Right lobe of liver (tissue), 6 donors: ENCODE measurements around the gene TMEM175. TPM values are rescaled to one million over a fixed set of nuclear protein-coding genes. Genes with fewer than 3 reads are reported as not detected.
A peak's percentile ranks its signal among the peaks of the same experiment; 100 is the strongest.

Experiments
- ATAC-seq, 4 donors: fragments of 200-7000 bp; cut with Tn5 transposase; one replicate each; pipeline ENCODE4 v1.9.1; 2020; ENCODE audit warnings: mild to moderate bottlenecking in 4 of 4, moderate library complexity in 4 of 4
- DNase-seq, 3 donors: peaks; one replicate each; pipeline ENCODE4 v3.0.0-alpha.2; 2020
- H3K27ac ChIP-seq, 3 donors: fragments of 200-600 bp; one replicate each; pipeline ENCODE4 v1.8.0; 2022
- H3K27me3 ChIP-seq, 2 donors: fragments of 200-600 bp; one replicate each; pipeline ENCODE4 v1.8.0; 2022
- H3K36me3 ChIP-seq, 4 donors: fragments of 200-600 bp; sonication (generic) in 1 of 4; one replicate each; pipeline versions ENCODE4 v1.5.1 to v1.8.0; 2017 to 2022; ENCODE audit warnings: control low read depth in 1 of 4
- H3K4me1 ChIP-seq, 4 donors: fragments of 200-600 bp; sonication (generic) in 1 of 4; one replicate each; pipeline versions ENCODE4 v1.5.1 to v1.8.0; 2017 to 2022; ENCODE audit warnings: control low read depth in 1 of 4
- H3K4me3 ChIP-seq, 3 donors: fragments of 200-600 bp; one replicate each; pipeline ENCODE4 v1.8.0; 2022
- H3K9me3 ChIP-seq, 4 donors: fragments of 200-600 bp; sonication (generic) in 1 of 4; one replicate each; pipeline versions ENCODE4 v1.5.1 to v1.8.0; 2017 to 2022; ENCODE audit warnings: control low read depth in 1 of 4
- POLR2A ChIP-seq: fragments of 450-650 bp; IDR thresholded peaks from one replicate; pipeline ENCODE4 v1.6.1; 2017; ENCODE audit warnings: antibody characterized with exemption, mild to moderate bottlenecking
- WGBS: methylation state at CpG from one replicate; pipeline ENCODE4 v1.1.6; 2018; ENCODE audit warnings: low coverage, low lambda C conversion rate; ENCODE audit not compliant: insufficient coverage; ENCODE audit errors: missing lambda C conversion rate; 5-methylcytosine and 5-hydroxymethylcytosine counted together
- intact Hi-C, 2 donors: fragments of 100-400 bp; cut with DNase I; formaldehyde crosslinking; loops; one replicate each; pipeline versions ENCODE4 v1.11.2 to v1.14.1; 2022
- total RNA-seq, 6 experiments: library from RNA; depleted of rRNA in 2 of 6; stranded (reverse); fragments of >200 nt in 2 of 6; fragmentation: NEBNext Ultra II Directional in 3 of 6; extraction: Animal tissue kit (Norgen Biotek cat#: 25700) in 3 of 6; gene quantifications; one replicate each; pipeline versions ENCODE4 v1.1.0 to v1.2.4, GENCODE V29; 2016 to 2023
- TF ChIP-seq, protein P1 (sequence below), 4 donors: fragments of 200-600 bp in 3 of 4; fragments of 450-650 bp in 1 of 4; IDR thresholded peaks; one replicate each; pipeline versions ENCODE4 v1.5.1 to v1.8.0; 2016 to 2022; ENCODE audit warnings: antibody characterized with exemption in 4 of 4, mild to moderate bottlenecking in 2 of 4
- donor health status: DM: no; HTN: yes; CAD: no.
- donor health status: DM: no; HTN: no; CAD: no.
- donor health status: DM: no; HTN: no; CAD: no.
- donor health status: DM: no; HTN: yes; CAD: no.
- donor health status: DM: no; HTN: yes; CAD: no.

The TMEM175 gene
- total RNA-seq, 6 experiments from 2014 or later = 22.0 to 31.8 (median 23.6) TPM

DNA sequence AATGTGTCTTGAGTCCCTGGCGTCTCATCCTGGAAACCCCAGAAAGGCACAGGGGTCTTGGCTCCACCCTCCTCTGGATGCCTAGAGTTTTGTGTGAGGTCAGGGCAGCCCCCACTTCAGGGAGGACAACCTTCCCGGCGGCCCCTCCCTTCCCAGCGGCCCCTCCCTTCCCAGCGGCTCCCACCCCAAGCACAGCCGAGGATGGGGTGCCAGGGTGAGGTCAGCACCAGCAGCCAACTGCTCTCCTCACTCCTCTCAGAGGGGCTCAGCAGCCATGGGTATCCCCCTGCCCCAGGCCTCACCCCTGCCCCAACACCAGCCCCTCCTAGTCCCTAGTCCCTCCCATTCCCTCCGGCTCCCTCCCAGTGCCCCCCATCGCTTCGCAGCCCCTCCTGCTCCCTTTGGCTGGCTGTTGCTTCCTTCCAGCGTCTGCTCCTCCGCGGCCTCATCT, 23.7 kb downstream of the TMEM175 start:
- H3K27ac ChIP-seq = no peak overlapping the region
- H3K4me3 ChIP-seq = no peak overlapping the region
- 94% methylated on average over 7 of the region's 12 CpGs for WGBS
- ATAC-seq = no peak
- H3K9me3 ChIP-seq = no peaks in the 10 kb centered on the region
- DNase-seq = no peak
- no peaks in the 10 kb centered on the region for H3K4me1 ChIP-seq
- TF ChIP-seq POLR2A = no peak
- H3K36me3 ChIP-seq = peaks cover 0 to 4% (median 0%) of the 10 kb centered on the region in 4 donors
- intact Hi-C loops = no loop called here
- no peaks in the 10 kb centered on the region for H3K27me3 ChIP-seq

DNA sequence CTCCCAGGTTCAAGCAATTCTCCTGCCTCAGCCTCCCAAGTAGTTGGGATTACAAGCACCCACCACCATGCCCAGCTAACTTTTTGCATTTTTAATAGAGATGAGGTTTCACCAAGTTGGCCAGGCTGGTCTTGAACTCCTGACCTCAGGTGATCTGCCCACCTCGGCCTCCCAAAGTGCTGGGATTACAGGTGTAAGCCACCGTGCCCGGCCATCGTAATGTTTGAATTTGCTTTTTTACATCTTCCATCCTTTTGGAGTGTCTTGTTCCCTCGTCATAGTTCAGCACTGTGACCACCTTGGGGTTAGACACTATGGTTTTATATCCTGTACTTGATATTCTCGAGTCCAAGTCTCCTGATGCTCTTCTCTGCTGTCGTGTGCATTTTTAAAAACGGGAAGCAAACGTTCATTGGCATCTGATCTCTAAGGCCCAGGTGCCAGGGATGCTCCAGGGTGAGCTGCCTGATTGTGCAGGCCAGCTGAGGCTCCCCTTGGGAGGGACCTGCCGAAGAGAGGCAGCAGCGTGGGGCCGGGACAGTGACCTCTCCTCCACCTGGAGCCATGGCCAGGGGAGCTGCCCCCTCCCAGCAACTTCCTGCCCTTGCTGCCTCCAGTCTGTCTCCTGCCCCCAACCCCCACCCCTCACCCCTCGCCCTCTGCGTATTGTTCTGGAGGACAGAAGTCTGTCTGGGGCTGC, 24.4 kb downstream of the TMEM175 start:
- 77% methylated on average over 11 of the region's 14 CpGs for WGBS
- no peaks in the 10 kb centered on the region for H3K9me3 ChIP-seq
- no peaks in the 10 kb centered on the region for H3K27me3 ChIP-seq
- H3K27ac ChIP-seq = no peak overlapping the region
- intact Hi-C loops = no loop called here
- no peak overlapping the region for H3K4me3 ChIP-seq
- peaks cover 0 to 4% (median 0%) of the 10 kb centered on the region in 4 donors for H3K36me3 ChIP-seq
- no peak for TF ChIP-seq POLR2A
- TF ChIP-seq, protein P1, sequence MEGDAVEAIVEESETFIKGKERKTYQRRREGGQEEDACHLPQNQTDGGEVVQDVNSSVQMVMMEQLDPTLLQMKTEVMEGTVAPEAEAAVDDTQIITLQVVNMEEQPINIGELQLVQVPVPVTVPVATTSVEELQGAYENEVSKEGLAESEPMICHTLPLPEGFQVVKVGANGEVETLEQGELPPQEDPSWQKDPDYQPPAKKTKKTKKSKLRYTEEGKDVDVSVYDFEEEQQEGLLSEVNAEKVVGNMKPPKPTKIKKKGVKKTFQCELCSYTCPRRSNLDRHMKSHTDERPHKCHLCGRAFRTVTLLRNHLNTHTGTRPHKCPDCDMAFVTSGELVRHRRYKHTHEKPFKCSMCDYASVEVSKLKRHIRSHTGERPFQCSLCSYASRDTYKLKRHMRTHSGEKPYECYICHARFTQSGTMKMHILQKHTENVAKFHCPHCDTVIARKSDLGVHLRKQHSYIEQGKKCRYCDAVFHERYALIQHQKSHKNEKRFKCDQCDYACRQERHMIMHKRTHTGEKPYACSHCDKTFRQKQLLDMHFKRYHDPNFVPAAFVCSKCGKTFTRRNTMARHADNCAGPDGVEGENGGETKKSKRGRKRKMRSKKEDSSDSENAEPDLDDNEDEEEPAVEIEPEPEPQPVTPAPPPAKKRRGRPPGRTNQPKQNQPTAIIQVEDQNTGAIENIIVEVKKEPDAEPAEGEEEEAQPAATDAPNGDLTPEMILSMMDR (IDR thresholded peaks at IDR 0.05) = no peak
- DNase-seq (no peak), ATAC-seq (no peak)
- no peaks in the 10 kb centered on the region for H3K4me1 ChIP-seq

DNA sequence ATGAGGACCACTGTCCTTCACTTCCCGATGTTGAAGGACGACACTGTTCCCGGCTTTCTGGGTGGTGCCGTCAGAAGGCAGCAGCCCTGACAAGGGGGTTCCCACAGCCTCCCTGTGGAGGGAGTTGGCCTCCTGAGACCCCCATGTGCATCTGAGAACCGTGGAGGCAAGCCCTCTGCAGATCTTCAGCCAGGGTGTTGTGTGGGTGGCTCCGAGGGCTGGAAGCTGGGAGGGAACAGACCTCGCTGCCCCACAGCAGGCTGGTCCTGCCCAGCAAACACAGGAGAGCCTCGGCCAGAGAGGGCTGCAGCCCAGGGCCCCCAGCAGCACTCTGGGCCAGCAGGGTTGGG, 24.9 kb downstream of the TMEM175 start:
- DNase-seq = no peak
- Histone ChIP-seq H3K27ac (no peak overlapping the region), H3K27me3 (no peaks in the 10 kb centered on the region), H3K4me3 (no peak overlapping the region), H3K4me1 (no peaks in the 10 kb centered on the region), H3K36me3 (peaks cover 0 to 7% (median 0%) of the 10 kb centered on the region in 4 donors), H3K9me3 (no peaks in the 10 kb centered on the region)
- intact Hi-C loops = no loop called here
- TF ChIP-seq, protein P1 (IDR thresholded peaks at IDR 0.05) = no peak
- TF ChIP-seq POLR2A = no peak
- WGBS = 87% methylated on average over 3 of the region's 8 CpGs
- ATAC-seq = no peak

DNA sequence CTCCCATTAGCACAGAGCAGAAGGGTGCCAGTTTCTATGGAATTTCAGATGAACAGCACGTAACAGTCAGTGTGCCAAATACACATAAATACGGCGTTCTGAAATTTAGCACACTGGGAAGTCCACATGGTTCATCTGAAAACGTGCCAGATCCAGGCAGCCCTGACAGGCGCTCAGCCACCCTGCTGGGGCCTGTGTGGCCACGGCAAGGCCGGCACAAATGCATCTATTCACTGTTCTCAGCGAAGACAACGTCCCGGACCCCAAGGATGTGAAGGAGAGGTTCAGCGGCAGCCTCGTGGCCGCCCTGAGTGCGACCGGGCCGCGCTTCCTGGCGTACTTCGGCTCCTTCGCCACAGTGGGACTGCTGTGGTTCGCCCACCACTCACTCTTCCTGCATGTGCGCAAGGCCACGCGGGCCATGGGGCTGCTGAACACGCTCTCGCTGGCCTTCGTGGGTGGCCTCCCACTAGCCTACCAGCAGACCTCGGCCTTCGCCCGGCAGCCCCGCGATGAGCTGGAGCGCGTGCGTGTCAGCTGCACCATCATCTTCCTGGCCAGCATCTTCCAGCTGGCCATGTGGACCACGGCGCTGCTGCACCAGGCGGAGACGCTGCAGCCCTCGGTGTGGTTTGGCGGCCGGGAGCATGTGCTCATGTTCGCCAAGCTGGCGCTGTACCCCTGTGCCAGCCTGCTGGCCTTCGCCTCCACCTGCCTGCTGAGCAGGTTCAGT, 25.5 kb downstream of the TMEM175 start:
- no peaks in the 10 kb centered on the region for H3K4me1 ChIP-seq
- H3K27me3 ChIP-seq = no peaks in the 10 kb centered on the region
- H3K9me3 ChIP-seq = no peaks in the 10 kb centered on the region
- TF ChIP-seq POLR2A = no peak
- TF ChIP-seq, protein P1 (IDR thresholded peaks at IDR 0.05) = no peak
- DNase-seq (peak in 1 of 3 donors; percentile 43), ATAC-seq (no peak)
- H3K27ac ChIP-seq = no peak overlapping the region
- intact Hi-C loops = no loop called here
- 96% methylated on average over 5 of the region's 45 CpGs for WGBS
- H3K4me3 ChIP-seq = no peak overlapping the region
- H3K36me3 ChIP-seq = peaks cover 0 to 7% (median 0%) of the 10 kb centered on the region in 4 donors

DNA sequence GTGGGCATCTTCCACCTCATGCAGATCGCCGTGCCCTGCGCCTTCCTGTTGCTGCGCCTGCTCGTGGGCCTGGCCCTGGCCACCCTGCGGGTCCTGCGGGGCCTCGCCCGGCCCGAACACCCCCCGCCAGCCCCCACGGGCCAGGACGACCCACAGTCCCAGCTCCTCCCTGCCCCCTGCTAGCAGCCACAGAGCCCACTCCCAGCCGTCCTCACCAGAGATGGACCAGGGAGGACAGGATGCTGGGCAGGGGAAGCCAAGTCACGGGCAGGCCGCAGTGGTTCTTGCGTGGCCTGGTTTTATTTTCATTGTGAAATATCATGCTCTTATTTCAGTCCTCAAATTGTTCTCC, 26.0 kb downstream of the TMEM175 start:
- ATAC-seq = no peak
- no CpG with 5 or more reads among the region's 17 CpGs for WGBS
- no peaks in the 10 kb centered on the region for H3K27me3 ChIP-seq
- no peak overlapping the region for H3K27ac ChIP-seq
- H3K9me3 ChIP-seq = no peaks in the 10 kb centered on the region
- intact Hi-C loops = no loop called here
- H3K4me3 ChIP-seq = no peak overlapping the region
- peaks cover 0 to 7% (median 0%) of the 10 kb centered on the region in 4 donors for H3K36me3 ChIP-seq
- no peak for DNase-seq
- H3K4me1 ChIP-seq = no peaks in the 10 kb centered on the region
- no peak for TF ChIP-seq POLR2A
- TF ChIP-seq, protein P1 (IDR thresholded peaks at IDR 0.05) = no peak
